ENCODE data around the gene ALLC. TPM values are rescaled to one million over a fixed set of nuclear protein-coding genes. Genes with fewer than 3 reads are reported as not detected.

The ALLC gene
- total RNA-seq, 1 donor from 2014 or later: under 0.01 TPM

DNA sequence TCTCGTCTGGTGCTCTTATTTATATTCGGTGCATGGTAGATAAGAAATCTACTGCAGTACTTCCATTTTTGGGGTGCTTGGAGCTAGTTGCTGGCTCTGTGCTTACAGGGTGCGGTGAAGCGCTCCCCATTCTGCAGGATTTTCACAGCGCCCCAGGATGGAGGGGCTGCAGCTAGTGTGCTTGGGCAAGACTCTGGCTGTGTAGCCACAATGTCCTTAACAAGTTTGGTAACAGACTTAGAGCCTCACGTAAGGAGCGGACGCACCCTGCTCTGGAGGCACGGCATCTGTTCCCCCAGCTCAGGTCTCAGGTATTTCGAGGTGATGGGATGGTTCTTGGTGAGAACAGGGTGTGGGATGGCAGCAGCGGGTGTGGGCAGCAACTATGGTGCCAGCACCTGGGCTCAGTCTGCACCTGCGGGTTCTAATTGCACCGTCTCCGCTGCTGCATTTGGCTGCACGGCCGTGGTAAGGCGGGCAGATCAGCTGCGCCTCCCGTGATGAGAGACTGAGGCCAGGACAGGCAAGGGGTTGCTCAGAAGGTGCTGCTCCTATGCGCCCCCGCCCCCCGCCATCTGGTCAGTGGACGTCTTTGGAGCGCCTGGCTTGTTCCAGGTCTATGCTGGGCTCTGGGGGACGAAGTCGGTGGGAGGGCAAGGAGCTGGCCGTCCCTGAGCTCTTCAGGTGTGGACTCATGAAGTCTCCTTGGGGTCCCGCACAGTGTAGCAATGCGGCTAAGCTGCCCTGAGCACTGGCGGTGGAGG lies 20.1 kb upstream of the ALLC start:
- DNase-seq (ENCODE audit: low spot score in 2 of 2) (no peak), FAIRE-seq (no peak)

GRCh38 chr2:3638456-3638810 lies 19.6 kb upstream of the ALLC start:
- DNase-seq (ENCODE audit: low spot score in 2 of 2) (no peak), FAIRE-seq (no peak)

DNA sequence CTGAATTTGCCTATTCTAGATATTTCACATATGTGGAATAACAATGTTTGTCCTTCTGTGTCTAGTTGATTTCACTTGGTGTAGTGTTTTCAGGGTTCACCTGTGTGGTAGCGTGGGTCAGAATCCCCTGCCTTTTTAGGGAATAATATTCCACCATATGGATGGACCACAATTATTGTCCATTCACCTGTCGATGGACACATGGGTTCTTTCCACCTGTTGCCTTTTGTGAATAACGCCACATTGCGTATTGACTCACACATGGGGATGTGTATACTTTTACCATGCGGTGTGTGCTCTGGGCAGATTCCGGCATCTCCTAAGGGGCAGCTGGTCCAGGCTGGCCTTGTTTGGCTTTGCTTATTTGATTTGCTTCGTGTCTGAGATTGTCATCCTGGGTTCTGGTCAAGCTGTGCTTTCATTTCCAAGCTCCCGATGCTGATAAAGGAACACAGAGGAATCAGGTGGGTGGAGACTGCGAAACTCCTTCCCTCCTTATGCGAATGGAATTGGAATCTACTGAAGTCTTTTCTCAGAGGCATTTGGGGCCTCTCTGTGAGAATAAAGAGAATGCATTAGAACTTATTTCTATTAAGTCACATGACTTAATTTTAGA lies 18.9 kb upstream of the ALLC start:
- no peak for FAIRE-seq
- no peak for DNase-seq (ENCODE audit: low spot score in 2 of 2)

GRCh38 chr2:3639653-3640052 lies 18.3 kb upstream of the ALLC start:
- no peak for FAIRE-seq
- DNase-seq (ENCODE audit: low spot score in 2 of 2): no peak

GRCh38 chr2:3641181-3641580 lies 16.8 kb upstream of the ALLC start:
- FAIRE-seq: no peak
- no peak for DNase-seq (ENCODE audit: low spot score in 2 of 2)

DNA sequence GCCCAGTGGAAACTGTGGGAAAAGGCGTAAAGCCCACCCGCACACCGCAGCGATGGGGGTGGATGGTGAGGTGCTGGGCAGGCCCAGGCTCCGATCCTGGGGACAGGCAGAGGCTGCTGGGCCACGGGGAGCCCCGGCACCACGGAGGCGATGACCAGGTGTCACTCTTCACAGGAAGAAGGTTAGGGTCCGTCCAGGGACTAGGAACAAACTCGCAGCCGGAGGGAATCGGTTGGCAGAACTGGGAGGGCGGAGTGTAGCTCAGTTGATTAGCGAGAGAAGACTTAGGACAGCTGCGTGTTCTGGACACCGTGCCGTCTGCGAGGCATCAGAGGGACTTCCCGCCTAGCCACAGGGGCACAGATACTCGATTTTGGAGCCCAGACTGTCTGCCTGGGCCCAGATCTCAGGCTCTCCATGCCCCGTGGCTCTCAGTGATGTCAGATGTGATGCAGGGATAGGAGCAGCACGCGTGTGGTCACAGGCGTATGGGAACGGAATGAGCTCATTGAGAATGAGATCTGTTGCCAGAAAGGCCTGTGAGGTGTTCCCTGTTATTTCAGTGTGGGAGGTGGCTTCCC lies 16.1 kb upstream of the ALLC start:
- FAIRE-seq (no peak), DNase-seq (ENCODE audit: low spot score in 2 of 2) (no peak)

- no peak for DNase-seq (ENCODE audit: low spot score in 2 of 2)
- no peak for FAIRE-seq
Observed at GRCh38 chr2:3642521-3643215, 15.3 kb upstream of the ALLC start.

- FAIRE-seq: no peak
Observed at GRCh38 chr2:3643371-3644245, 14.4 kb upstream of the ALLC start.

GRCh38 chr2:3644246-3644525 lies 13.8 kb upstream of the ALLC start:
- FAIRE-seq: no peak
- DNase-seq (ENCODE audit: low spot score in 2 of 2): no peak

More at GRCh38 chr2:3643371-3644245, 14.4 kb upstream of the ALLC start:
- DNase-seq (ENCODE audit: low spot score in 2 of 2): no peak

DNA sequence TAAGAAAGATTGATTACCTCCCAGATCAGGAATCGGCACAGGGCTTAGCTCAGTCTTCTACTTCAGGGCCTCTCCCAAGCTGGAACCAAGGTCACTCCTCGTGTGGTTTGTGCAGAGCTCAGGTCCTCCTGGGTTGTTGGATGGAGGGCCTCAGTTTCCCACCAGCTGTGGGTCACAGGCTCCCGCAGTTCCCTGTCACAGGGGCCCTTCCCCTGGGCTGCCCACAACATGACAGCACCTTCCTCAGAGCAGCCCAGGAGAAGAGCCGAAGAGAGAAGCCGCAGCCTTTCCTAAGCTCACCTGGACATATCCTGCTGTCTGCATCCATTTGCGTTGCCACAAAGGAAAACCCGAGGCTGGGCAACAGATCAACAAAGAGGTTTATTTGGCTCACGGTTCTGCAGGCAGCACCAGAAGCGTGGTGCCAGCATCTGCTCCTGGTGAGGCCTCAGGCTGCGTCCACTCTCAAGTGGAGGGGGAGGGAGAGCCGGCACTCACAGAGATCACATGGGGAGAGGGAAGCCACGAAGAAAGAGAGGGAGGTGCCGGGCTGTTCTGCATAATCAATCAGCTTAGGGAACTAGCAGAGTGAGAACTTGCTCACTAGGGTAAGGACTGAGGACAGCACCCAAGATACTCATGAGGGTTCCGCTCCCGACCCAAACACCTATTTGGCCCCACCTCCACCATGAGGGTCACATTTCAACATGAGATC lies 13.0 kb upstream of the ALLC start:
- DNase-seq (ENCODE audit: low spot score in 2 of 2) (no peak), FAIRE-seq (no peak)

- FAIRE-seq: no peak
- no peak for DNase-seq (ENCODE audit: low spot score in 2 of 2)
Observed at GRCh38 chr2:3645745-3646389, 12.1 kb upstream of the ALLC start.

DNA sequence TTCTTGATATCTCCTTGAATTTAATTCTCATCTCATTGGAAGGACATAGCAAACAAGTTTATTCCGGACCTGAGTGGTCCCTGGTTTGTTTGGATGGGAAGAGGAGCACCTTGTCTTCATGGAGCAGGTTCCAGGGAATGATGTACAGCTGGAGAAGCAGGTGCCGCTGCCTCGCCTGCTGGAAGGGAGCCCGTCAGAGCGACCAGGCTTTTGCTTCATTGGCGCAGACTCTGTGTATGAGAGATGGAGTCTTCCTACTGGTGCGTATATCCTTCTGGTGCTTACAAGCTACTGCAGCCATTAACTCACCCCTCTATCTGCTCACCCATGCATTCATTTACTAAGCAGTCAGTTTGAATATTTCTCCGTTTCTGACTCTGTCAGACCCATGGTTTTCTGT lies 11.6 kb upstream of the ALLC start:
- FAIRE-seq: no peak

GRCh38 chr2:3647246-3647645 lies 10.8 kb upstream of the ALLC start:
- FAIRE-seq: no peak
- DNase-seq (ENCODE audit: low spot score in 2 of 2): no peak

More for the DNA sequence above, 11.6 kb upstream of the ALLC start:
- no peak for DNase-seq (ENCODE audit: low spot score in 2 of 2)

DNA sequence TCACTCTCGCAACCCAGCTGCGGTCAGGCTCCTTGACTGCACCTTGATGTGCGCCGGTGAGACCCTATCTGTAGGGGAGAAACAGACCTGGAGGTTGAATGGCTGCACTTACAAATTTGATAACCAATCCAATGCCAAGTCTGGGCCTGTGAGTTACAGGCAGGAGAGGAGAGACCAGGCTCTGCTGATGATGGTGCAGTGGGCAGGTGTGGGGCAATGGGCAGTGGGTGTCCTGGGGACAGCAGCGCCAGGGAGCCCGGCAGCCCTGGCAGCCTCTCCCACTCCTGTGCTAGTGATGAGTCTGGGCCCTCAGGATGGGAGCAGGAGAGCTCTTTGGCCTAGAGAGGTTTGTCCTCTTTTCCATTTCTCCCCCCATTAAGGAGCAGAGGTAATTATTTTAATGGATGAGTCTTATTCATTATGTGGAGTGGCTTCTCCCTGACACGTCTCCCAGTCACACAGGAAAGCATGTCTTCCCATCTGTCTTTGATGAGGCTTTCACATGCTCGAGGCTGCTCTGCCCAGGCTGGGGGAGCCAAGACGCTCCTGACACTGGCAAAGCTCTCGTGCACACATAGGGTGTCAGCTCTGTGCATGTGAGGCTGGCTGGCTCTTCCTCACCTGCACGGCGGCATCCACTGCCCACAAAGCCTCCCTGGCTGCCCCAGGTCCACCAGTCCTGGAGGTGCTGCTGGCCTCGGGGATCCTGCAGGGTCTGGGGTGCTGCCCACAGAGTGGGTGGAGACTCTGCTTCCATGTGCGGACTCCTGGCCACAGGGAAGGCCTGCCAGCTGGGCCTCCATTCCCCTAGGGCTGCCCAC lies 10.0 kb upstream of the ALLC start:
- DNase-seq (ENCODE audit: low spot score in 2 of 2) (no peak), FAIRE-seq (no peak)

DNA sequence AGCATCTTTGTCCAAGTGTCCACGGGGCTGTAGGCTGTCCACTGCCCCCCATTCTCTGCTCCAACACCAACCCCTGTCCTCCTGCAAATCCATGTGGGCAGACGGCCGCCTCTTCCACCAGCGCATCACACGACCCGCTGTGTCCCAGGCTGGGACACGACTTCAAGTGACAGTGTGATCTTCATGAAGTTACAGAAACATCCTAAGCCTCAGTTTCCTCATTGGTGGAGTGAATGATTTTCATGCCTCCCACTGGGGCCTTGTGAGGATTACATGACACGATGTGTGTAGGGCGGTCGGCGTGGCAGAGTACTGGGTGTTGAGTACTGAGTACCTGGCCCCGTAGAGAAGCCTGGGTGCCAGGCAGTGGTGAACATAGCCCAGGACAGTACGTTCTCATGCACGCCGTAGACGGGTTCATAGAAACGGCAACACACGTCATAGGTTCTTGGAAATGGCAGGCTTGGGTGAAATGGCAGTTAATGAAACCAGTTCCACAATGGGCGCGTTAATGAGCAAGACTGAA lies 9.3 kb upstream of the ALLC start:
- FAIRE-seq: no peak
- DNase-seq (ENCODE audit: low spot score in 2 of 2): no peak

GRCh38 chr2:3649581-3649980 lies 8.4 kb upstream of the ALLC start:
- FAIRE-seq (no peak), DNase-seq (ENCODE audit: low spot score in 2 of 2) (no peak)

DNA sequence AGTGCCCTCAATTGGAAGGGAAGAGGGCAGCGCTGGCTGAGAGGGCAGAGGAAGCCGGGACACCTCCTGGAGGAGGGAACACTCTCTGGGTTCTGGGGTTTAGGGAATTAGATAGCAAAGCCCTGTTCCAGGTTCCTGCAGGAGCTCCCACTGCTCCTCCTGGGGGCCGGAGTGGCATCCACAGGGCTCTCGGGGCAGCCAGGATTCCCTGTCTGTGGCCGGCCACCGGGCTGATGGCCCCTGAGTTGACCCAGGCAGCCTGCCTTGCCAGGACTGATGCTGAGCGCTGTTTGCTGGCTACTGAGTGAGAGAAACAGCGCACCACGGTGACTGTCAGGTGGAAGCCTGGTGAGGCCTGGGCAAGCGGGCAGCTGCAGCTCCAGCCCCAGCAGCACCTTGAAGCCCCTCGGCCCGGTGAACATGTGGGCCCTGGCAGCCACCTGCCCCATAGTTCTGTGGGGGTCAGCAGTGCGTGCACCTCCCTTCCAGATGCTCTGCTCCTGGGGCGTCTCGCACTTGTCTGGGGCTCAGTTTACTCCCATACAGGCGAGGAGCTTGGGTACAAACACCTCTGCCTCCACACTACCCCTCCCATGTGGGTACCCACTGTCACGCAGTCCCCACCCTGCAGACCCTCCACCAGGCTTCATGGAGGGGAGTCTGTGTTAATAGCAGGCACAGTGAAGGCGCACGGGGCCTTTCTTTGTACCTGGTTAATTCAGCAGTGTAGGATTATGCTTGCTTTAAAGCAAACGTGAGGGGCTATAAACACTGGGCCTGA lies 7.7 kb upstream of the ALLC start:
- FAIRE-seq (no peak), DNase-seq (ENCODE audit: low spot score in 2 of 2) (no peak)

Measured in frontal cortex (tissue), 4 donors.